HepG2 (cell line): Measurements from ENCODE around the gene KANSL1.

Experiments used
- ARNT ChIP-seq: fragments of 450-650 bp; IDR thresholded peaks from 2 replicates; pipeline ENCODE4 v1.6.1; 2017
- CREB1 ChIP-seq, 2 experiments: fragments of 450-650 bp in 1 of 2; IDR thresholded peaks; 2 replicates each; pipeline ENCODE4 v1.6.1; 2016 to 2017; ENCODE audit warnings: control low read depth in 1 of 2, mild to moderate bottlenecking in 1 of 2, missing compliant biosample characterization in 1 of 2, missing genetic modification characterization in 1 of 2
- EZH2 ChIP-seq: conservative IDR thresholded peaks from 2 replicates; pipeline ENCODE4 v1.6.1; 2012; ENCODE audit warnings: mild to moderate bottlenecking, low read depth, low read length, moderate library complexity
- HOXA3 ChIP-seq: sonication (generic); formaldehyde crosslinking; IDR thresholded peaks from 2 replicates; pipeline ENCODE4 v1.5.0; 2020; ENCODE audit warnings: missing genetic modification reagents
- MAZ ChIP-seq, 2 experiments: sonication (generic) in 1 of 2; formaldehyde crosslinking in 1 of 2; IDR thresholded peaks; 2 replicates each; pipeline versions ENCODE4 v1.5.0 to v1.6.1; 2012 to 2020; ENCODE audit warnings: low read depth in 2 of 2, mild to moderate bottlenecking in 2 of 2, borderline replicate concordance in 1 of 2, improper control_type of control experiment in 1 of 2, low read length in 1 of 2, missing genetic modification reagents in 1 of 2, moderate library complexity in 1 of 2
- MXI1 ChIP-seq: IDR thresholded peaks from 3 replicates; pipeline ENCODE4 v1.6.1; 2012; ENCODE audit warnings: low read depth, low read length, inconsistent platforms, borderline replicate concordance
- RORA ChIP-seq: sonication (generic); formaldehyde crosslinking; IDR thresholded peaks from 2 replicates; pipeline ENCODE4 v1.5.0; 2020; ENCODE audit warnings: mild to moderate bottlenecking, missing genetic modification reagents, moderate library complexity
- SRF ChIP-seq: IDR thresholded peaks from 2 replicates; pipeline ENCODE4 v1.6.1; 2011; ENCODE audit warnings: mild to moderate bottlenecking, low read depth, low read length, moderate library complexity
- TEAD3 ChIP-seq: optimal IDR thresholded peaks from 2 replicates; pipeline ENCODE3; 2016; ENCODE audit warnings: borderline replicate concordance
- ZFP36L2 ChIP-seq: sonication (generic); formaldehyde crosslinking; IDR thresholded peaks from 2 replicates; pipeline ENCODE4 v1.4.0; 2020; ENCODE audit warnings: missing genetic modification reagents
- ZNF232 ChIP-seq: sonication (generic); formaldehyde crosslinking; IDR thresholded peaks from 2 replicates; pipeline ENCODE4 v1.4.0; 2020; ENCODE audit warnings: missing genetic modification reagents, borderline replicate concordance
- TF ChIP-seq, protein P1 (sequence below): sonication (generic); formaldehyde crosslinking; IDR thresholded peaks from 2 replicates; pipeline ENCODE4 v1.4.0; 2020; ENCODE audit warnings: mild to moderate bottlenecking, missing genetic modification reagents
- TF ChIP-seq, protein P2 (sequence below): sonication (generic); formaldehyde crosslinking; conservative IDR thresholded peaks from 2 replicates; pipeline ENCODE4 v1.4.0; 2020; ENCODE audit warnings: missing genetic modification reagents

DNA sequence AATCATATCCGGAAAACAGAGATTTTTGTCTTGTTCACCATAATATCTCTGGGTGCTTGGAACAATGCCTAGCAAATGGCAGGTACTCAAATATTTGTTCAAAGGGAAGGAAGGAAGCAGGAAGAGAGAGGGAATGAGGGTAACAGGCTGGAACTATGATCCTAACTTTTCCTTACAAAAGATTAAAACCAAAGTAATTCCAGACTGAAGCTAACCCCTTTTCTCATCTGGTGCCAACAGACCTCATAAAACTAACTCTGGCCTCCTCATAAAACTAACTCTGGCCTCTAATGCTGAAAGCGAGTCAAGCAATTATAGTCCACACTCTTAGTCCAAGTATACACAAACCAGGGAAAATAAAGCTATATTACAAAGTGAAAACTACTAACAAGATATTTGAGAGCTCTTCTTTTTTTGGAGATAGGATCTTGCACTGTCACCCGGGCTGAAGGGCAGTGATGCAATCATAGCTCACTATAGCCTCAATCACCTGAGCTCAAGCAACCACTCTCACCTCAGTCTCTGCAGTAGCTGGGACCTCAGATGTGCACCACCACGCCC is 84.6 kb downstream of the KANSL1 start:
- TF ChIP-seq ZNF232 (no peak), HOXA3 (no peak), ZFP36L2 (CRISPR knock-in tag) (no peak), MAZ (IDR thresholded peaks at IDR 0.05; ENCODE audit: borderline replicate concordance, low read depth, low read length) (no peak), MAZ (CRISPR knock-in tag; IDR thresholded peaks at IDR 0.05; ENCODE audit: low read depth) (no peak), CREB1 (IDR thresholded peaks at IDR 0.05) (no peak), CREB1 (CRISPR knock-in tag; IDR thresholded peaks at IDR 0.05) (no peak), SRF (no peak), EZH2 (no peak), ARNT (no peak), RORA (CRISPR knock-in tag) (no peak), MXI1 (no peak), TEAD3 (CRISPR knock-in tag) (no peak)
- TF ChIP-seq, protein P1, sequence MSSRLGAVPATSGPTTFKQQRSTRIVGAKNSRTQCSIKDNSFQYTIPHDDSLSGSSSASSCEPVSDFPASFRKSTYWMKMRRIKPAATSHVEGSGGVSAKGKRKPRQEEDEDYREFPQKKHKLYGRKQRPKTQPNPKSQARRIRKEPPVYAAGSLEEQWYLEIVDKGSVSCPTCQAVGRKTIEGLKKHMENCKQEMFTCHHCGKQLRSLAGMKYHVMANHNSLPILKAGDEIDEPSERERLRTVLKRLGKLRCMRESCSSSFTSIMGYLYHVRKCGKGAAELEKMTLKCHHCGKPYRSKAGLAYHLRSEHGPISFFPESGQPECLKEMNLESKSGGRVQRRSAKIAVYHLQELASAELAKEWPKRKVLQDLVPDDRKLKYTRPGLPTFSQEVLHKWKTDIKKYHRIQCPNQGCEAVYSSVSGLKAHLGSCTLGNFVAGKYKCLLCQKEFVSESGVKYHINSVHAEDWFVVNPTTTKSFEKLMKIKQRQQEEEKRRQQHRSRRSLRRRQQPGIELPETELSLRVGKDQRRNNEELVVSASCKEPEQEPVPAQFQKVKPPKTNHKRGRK (CRISPR knock-in tag) = no peak
- TF ChIP-seq, protein P2, sequence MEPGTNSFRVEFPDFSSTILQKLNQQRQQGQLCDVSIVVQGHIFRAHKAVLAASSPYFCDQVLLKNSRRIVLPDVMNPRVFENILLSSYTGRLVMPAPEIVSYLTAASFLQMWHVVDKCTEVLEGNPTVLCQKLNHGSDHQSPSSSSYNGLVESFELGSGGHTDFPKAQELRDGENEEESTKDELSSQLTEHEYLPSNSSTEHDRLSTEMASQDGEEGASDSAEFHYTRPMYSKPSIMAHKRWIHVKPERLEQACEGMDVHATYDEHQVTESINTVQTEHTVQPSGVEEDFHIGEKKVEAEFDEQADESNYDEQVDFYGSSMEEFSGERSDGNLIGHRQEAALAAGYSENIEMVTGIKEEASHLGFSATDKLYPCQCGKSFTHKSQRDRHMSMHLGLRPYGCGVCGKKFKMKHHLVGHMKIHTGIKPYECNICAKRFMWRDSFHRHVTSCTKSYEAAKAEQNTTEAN (CRISPR knock-in tag) = no peak
